Gastroesophageal sphincter (tissue), 4 donors: ENCODE data around the gene OMA1. TPM values are rescaled to one million over a fixed set of nuclear protein-coding genes. Genes with fewer than 3 reads are reported as not detected.

Experiments used
- ATAC-seq: fragments of 150-250 bp; one replicate; pipeline ENCODE4 v1.9.1; 2016; ENCODE audit warnings: mild to moderate bottlenecking, moderate library complexity
- H3K27ac ChIP-seq, 4 donors: fragments of 200-600 bp; sonication (generic) in 3 of 4; 1 replicate in 3 of 4; 2 replicates in 1 of 4; pipeline ENCODE4 v1.5.1; 2016 to 2019
- H3K27me3 ChIP-seq: fragments of 200-600 bp; sonication (generic); one replicate; pipeline ENCODE4 v1.5.1; 2019
- H3K36me3 ChIP-seq, 2 donors: fragments of 200-600 bp; sonication (generic); one replicate each; pipeline ENCODE4 v1.5.1; 2019; ENCODE audit warnings: control low read depth in 1 of 2
- H3K4me1 ChIP-seq, 3 donors: fragments of 200-600 bp; sonication (generic); 1 replicate in 2 of 3; 2 replicates in 1 of 3; pipeline ENCODE4 v1.5.1; 2016 to 2019; ENCODE audit warnings: control low read depth in 2 of 3
- H3K4me3 ChIP-seq, 2 donors: fragments of 200-600 bp; sonication (generic); one replicate each; pipeline ENCODE4 v1.5.1; 2019; ENCODE audit warnings: mild to moderate bottlenecking in 1 of 2, moderate library complexity in 1 of 2
- H3K9me3 ChIP-seq, 3 donors: fragments of 200-600 bp; sonication (generic); one replicate each; pipeline ENCODE4 v1.5.1; 2017 to 2019; ENCODE audit warnings: control low read depth in 2 of 3
- CTCF ChIP-seq, 4 experiments: fragments of 200-600 bp in 2 of 4; fragments of 450-650 bp in 2 of 4; sonication (generic) in 1 of 4; IDR thresholded peaks; one replicate each; pipeline ENCODE4 v1.5.1; 2017 to 2019; ENCODE audit warnings: antibody characterized with exemption in 4 of 4, mild to moderate bottlenecking in 2 of 4, moderate library complexity in 2 of 4
- EP300 ChIP-seq: sonication (generic); formaldehyde crosslinking; IDR thresholded peaks from one replicate; pipeline ENCODE4 v1.6.1; 2017; ENCODE audit warnings: antibody characterized with exemption, mild to moderate bottlenecking
- POLR2A ChIP-seq, 2 donors: fragments of 450-650 bp; IDR thresholded peaks; one replicate each; pipeline ENCODE4 v1.6.1; 2017; ENCODE audit warnings: antibody characterized with exemption in 2 of 2, mild to moderate bottlenecking in 2 of 2, moderate library complexity in 1 of 2
- POLR2AphosphoS5 ChIP-seq: sonication (generic); formaldehyde crosslinking; IDR thresholded peaks from one replicate; pipeline ENCODE4 v1.6.1; 2017; ENCODE audit warnings: antibody characterized with exemption
- WGBS, 2 donors: methylation state at CpG; one replicate each; pipeline ENCODE4 v1.1.5; 2018; ENCODE audit warnings: low coverage in 1 of 2; 5-methylcytosine and 5-hydroxymethylcytosine counted together
- total RNA-seq, 4 donors: library from RNA; depleted of rRNA; stranded (reverse); fragments of >200 nt; gene quantifications; one replicate each; pipeline ENCODE4 v1.1.0, GENCODE V29; 2016

OMA1 gene
- total RNA-seq, 4 donors from 2014 or later: 29.1 to 54.2 (median 36.6) TPM

DNA sequence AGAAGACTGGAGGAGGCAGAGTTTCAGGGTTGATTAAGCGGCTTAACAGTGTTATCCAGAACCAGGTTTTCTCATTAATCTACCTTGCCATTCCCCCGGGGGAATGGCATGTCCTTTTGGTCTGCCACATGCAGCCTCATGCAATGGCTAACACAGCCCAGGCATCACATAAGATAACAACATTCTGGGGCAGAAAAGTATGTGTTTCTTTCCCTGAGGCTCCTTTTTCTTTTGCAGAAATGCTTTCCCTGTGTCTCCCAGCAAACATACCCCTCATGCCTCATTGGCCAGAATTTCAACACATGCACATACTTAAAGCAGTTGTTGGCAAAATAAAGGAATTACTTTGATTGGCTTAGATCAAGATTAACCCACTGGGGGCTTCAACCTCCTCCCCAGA lies 98.6 kb downstream of the OMA1 start:
- no peaks in the 10 kb centered on the region for H3K4me1 ChIP-seq
- ATAC-seq: no peak
- 62% methylated on average over 2 of the region's 2 CpGs; no CpG with 5 or more reads in 1 of the 2 donors for WGBS, 2 donors
- no peaks in the 10 kb centered on the region for H3K27me3 ChIP-seq
- H3K36me3 ChIP-seq: no peaks in the 10 kb centered on the region
- H3K4me3 ChIP-seq: no peak overlapping the region
- no peak overlapping the region for H3K27ac ChIP-seq
- no peaks in the 10 kb centered on the region for H3K9me3 ChIP-seq
- TF ChIP-seq POLR2A (IDR thresholded peaks at IDR 0.05) (no peak), POLR2AphosphoS5 (no peak), EP300 (no peak), CTCF (IDR thresholded peaks at IDR 0.05) (no peak)

- Histone ChIP-seq H3K4me1 (no peaks in the 10 kb centered on the region), H3K9me3 (no peaks in the 10 kb centered on the region), H3K4me3 (no peak overlapping the region), H3K27me3 (no peaks in the 10 kb centered on the region), H3K27ac (no peak overlapping the region), H3K36me3 (no peaks in the 10 kb centered on the region)
- WGBS, 2 donors: 63 to 74% methylated on average over 2 to 3 of the region's 3 CpGs
- TF ChIP-seq EP300 (no peak), POLR2AphosphoS5 (no peak), POLR2A (IDR thresholded peaks at IDR 0.05) (no peak), CTCF (IDR thresholded peaks at IDR 0.05) (no peak)
- no peak for ATAC-seq
Observed at GRCh38 chr1:58447042-58447441, 99.5 kb downstream of the OMA1 start.

GRCh38 chr1:58446368-58446767 lies 100.2 kb downstream of the OMA1 start:
- no peak for ATAC-seq
- no peaks in the 10 kb centered on the region for H3K4me1 ChIP-seq
- H3K9me3 ChIP-seq: no peaks in the 10 kb centered on the region
- H3K27ac ChIP-seq: no peak overlapping the region
- no peak overlapping the region for H3K4me3 ChIP-seq
- H3K36me3 ChIP-seq: no peaks in the 10 kb centered on the region
- H3K27me3 ChIP-seq: no peaks in the 10 kb centered on the region
- TF ChIP-seq CTCF (IDR thresholded peaks at IDR 0.05) (no peak), EP300 (no peak), POLR2AphosphoS5 (no peak), POLR2A (IDR thresholded peaks at IDR 0.05) (no peak)

- Histone ChIP-seq H3K36me3 (no peaks in the 10 kb centered on the region), H3K9me3 (no peaks in the 10 kb centered on the region), H3K27ac (no peak overlapping the region), H3K4me1 (no peaks in the 10 kb centered on the region), H3K4me3 (no peak overlapping the region), H3K27me3 (no peaks in the 10 kb centered on the region)
- WGBS, 2 donors: 65 to 71% methylated on average over 4 of the region's 4 CpGs
- TF ChIP-seq EP300 (no peak), CTCF (IDR thresholded peaks at IDR 0.05) (no peak)
- ATAC-seq: no peak
Observed at GRCh38 chr1:58443986-58444868, 102.3 kb downstream of the OMA1 start.

DNA sequence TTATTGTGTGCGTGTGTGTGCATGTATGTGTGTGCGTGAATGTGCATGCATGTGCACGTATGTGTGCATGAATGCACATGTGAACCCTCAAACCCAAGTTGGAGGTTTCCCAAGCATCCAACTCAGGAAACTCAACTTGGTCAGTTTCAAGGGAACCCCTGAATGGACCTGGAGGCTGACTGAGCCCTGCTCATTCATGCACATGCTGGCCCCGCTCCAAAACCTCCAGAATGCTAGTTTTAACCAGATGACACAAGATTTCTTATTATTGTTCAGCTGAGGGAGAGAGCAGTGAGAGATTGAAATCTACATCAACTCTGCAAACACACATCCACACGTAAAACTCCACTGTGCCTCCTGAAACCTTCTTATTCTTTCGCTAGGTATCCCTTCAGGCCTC lies 104.4 kb downstream of the OMA1 start:
- H3K27me3 ChIP-seq: no peaks in the 10 kb centered on the region
- peaks cover 0 to 10% of the 10 kb centered on the region in 2 donors for H3K36me3 ChIP-seq
- no peak for ATAC-seq
- no peak overlapping the region for H3K4me3 ChIP-seq
- H3K9me3 ChIP-seq: no peaks in the 10 kb centered on the region
- no peak for TF ChIP-seq CTCF (IDR thresholded peaks at IDR 0.05)
- no peak for TF ChIP-seq POLR2A (IDR thresholded peaks at IDR 0.05)
- no peak for TF ChIP-seq POLR2AphosphoS5
- no peak for TF ChIP-seq EP300
- WGBS, 2 donors: 92 to 94% methylated on average over 5 to 6 of the region's 6 CpGs
- H3K4me1 ChIP-seq: no peaks in the 10 kb centered on the region
- H3K27ac ChIP-seq: no peak overlapping the region
